Mucosa of descending colon (tissue), 3 donors: ENCODE results near the gene OTULIN. TPM values are rescaled to one million over a fixed set of nuclear protein-coding genes. Genes with fewer than 3 reads are reported as not detected.

ENCODE experiments used
- ATAC-seq: fragments of 200-7000 bp; cut with Tn5 transposase; one replicate; pipeline ENCODE4 v1.9.1; 2020; ENCODE audit warnings: mild to moderate bottlenecking, moderate library complexity
- DNase-seq, 3 donors: peaks; one replicate each; pipeline ENCODE4 v3.0.0-alpha.2; 2020
- H3K36me3 ChIP-seq: fragments of 200-600 bp; one replicate; pipeline ENCODE4 v1.8.0; 2021; ENCODE audit warnings: low read depth, mild to moderate bottlenecking
- H3K4me1 ChIP-seq: fragments of 200-600 bp; one replicate; pipeline ENCODE4 v1.8.0; 2021; ENCODE audit warnings: low read depth, mild to moderate bottlenecking
- H3K4me3 ChIP-seq: fragments of 200-600 bp; one replicate; pipeline ENCODE4 v1.8.0; 2021; ENCODE audit warnings: mild to moderate bottlenecking
- H3K9me3 ChIP-seq: fragments of 200-600 bp; one replicate; pipeline ENCODE4 v1.8.0; 2021; ENCODE audit warnings: mild to moderate bottlenecking
- intact Hi-C, 2 donors: fragments of 100-400 bp; cut with DNase I in 1 of 2; cut with micrococcal nuclease in 1 of 2; formaldehyde crosslinking; loops; one replicate each; pipeline versions ENCODE4 v1.11.0 to v1.11.1; 2022; cut with DNase I, micrococcal nuclease
- total RNA-seq, 3 donors: library from RNA; stranded (reverse); fragmentation: NEBNext Ultra II Directional in 2 of 3; extraction: Animal tissue kit (Norgen Biotek cat#: 25700) in 2 of 3; gene quantifications; one replicate each; pipeline versions ENCODE4 v1.2.1 to v1.2.4, GENCODE V29; 2021 to 2023
- TF ChIP-seq, protein P1 (sequence below): fragments of 200-600 bp; IDR thresholded peaks from one replicate; pipeline ENCODE4 v1.8.0; 2022; ENCODE audit warnings: antibody characterized with exemption, mild to moderate bottlenecking
- donor health status: DM: no; HTN: no; CAD: no; lungs with moderate emphysema.
- donor health status: DM: no; HTN: no; CAD: no.
- donor health status: DM: no; HTN: yes; CAD: no.

OTULIN gene
- total RNA-seq, 3 donors from 2014 or later = 21.9 to 29.6 (median 29.5) TPM

DNA sequence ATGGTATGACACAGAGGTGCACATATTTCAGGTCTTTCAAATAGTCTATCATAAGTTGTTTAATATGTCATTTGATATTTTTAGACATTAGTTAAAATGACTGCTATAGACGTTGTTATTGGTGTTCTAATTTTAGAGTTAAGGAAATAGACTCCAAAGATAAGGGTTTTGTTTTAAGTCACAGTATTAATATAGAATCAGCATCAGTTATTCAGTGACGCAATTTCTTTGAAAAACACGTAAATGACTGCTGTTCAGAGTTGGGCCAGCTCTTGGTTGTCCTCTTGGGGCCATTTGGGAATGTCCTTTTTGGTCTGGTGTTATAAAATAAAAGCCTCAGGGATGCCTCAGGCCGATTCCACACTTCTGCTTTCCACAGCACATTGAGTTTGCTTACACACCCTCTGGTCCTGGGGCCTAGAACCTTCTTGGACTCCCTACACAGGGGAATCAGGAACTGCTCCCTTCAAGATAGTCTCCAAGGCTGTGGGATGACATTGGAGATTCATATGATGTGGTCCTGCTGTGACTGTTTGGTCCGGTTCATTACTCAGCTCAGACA lies 14.3 kb downstream of the OTULIN start:
- TF ChIP-seq, protein P1, sequence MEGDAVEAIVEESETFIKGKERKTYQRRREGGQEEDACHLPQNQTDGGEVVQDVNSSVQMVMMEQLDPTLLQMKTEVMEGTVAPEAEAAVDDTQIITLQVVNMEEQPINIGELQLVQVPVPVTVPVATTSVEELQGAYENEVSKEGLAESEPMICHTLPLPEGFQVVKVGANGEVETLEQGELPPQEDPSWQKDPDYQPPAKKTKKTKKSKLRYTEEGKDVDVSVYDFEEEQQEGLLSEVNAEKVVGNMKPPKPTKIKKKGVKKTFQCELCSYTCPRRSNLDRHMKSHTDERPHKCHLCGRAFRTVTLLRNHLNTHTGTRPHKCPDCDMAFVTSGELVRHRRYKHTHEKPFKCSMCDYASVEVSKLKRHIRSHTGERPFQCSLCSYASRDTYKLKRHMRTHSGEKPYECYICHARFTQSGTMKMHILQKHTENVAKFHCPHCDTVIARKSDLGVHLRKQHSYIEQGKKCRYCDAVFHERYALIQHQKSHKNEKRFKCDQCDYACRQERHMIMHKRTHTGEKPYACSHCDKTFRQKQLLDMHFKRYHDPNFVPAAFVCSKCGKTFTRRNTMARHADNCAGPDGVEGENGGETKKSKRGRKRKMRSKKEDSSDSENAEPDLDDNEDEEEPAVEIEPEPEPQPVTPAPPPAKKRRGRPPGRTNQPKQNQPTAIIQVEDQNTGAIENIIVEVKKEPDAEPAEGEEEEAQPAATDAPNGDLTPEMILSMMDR = no peak
- intact Hi-C loops = no loop called here
- H3K36me3 ChIP-seq = no peaks in the 10 kb centered on the region
- DNase-seq (no peak), ATAC-seq (no peak)
- H3K9me3 ChIP-seq = no peaks in the 10 kb centered on the region
- H3K4me3 ChIP-seq = no peak overlapping the region
- H3K4me1 ChIP-seq = peaks cover 6% of the 10 kb centered on the region

GRCh38 chr5:14679595-14679994 lies 15.1 kb downstream of the OTULIN start:
- Histone ChIP-seq H3K4me3 (no peak overlapping the region), H3K36me3 (no peaks in the 10 kb centered on the region), H3K4me1 (peaks cover 6% of the 10 kb centered on the region), H3K9me3 (no peaks in the 10 kb centered on the region)
- no peak for DNase-seq
- intact Hi-C loops = no loop called here
- ATAC-seq = no peak
- TF ChIP-seq, protein P1 = no peak

GRCh38 chr5:14681236-14681752 lies 16.8 kb downstream of the OTULIN start:
- no peaks in the 10 kb centered on the region for H3K9me3 ChIP-seq
- no peak for ATAC-seq
- DNase-seq = no peak
- TF ChIP-seq, protein P1 = no peak
- no peaks in the 10 kb centered on the region for H3K36me3 ChIP-seq
- intact Hi-C loops = no loop called here
- H3K4me1 ChIP-seq = peaks cover 9% of the 10 kb centered on the region
- H3K4me3 ChIP-seq = no peak overlapping the region

DNA sequence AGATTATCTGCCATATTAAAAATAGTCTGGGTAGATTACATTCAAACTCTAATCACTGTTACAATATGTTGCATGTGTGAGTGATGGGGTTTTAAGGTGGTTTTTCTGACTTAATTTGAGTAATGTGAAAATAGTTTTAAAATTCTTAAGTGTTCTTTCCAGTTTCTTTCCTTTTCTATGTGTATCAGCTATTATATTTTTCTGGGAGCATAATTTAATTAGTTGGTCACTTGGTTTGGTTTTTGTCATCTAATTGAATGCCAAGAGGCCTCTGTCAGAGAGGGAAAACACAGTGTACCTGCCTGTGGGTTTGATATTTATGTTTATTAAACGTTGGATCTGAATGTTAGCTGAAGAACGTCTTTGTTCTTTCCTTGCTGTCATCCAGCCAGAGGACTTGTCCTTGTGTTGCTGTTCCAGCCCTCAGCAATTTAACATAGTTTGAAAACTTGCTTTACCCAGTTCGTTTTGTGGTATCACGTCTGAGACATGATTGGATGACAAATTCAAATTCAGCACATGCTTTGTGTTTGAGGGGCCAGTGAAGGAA lies 19.5 kb downstream of the OTULIN start:
- intact Hi-C loops = no loop called here
- H3K9me3 ChIP-seq = no peaks in the 10 kb centered on the region
- ATAC-seq (no peak), DNase-seq (no peak)
- peaks cover 12% of the 10 kb centered on the region for H3K4me1 ChIP-seq
- no peak overlapping the region for H3K4me3 ChIP-seq
- no peaks in the 10 kb centered on the region for H3K36me3 ChIP-seq
- TF ChIP-seq, protein P1 = no peak

DNA sequence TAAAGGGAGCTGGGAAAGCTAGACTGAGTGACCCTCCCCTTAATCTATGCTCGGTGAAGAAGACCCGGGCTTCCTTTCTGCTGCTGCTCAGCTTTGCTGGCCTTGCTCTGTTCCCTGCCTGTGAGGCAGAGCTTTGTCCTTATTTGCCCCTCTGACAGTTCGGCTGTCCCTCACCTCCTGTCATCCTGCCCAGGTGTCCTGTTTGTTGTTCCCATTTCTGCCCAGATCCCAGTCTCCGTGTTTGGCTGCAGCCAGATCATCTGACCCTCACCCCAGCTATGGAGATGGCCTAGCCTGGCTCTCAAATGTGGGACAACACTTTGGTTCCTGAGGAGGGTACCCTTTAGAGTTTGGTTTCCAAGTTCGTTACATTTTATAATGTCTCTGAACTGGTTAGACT lies 20.2 kb downstream of the OTULIN start:
- no peaks in the 10 kb centered on the region for H3K36me3 ChIP-seq
- ATAC-seq (no peak), DNase-seq (no peak)
- no peak overlapping the region for H3K4me3 ChIP-seq
- no peaks in the 10 kb centered on the region for H3K9me3 ChIP-seq
- intact Hi-C loops = no loop called here
- TF ChIP-seq, protein P1 = no peak
- H3K4me1 ChIP-seq = peaks cover 12% of the 10 kb centered on the region
